HEK293 (cell line): ENCODE measurements around the gene CHMP1A.

Experiments
- CTCF ChIA-PET: fragments of 350-600 bp; formaldehyde crosslinking; extraction: SDS; loops from one replicate; lab custom pipeline; 2021; ENCODE audit warnings: antibody characterized with exemption; lab: Yijun Ruan, JAX
- POLR2A ChIA-PET: fragments of 300-600 bp; formaldehyde crosslinking; extraction: SDS; loops from one replicate; lab custom pipeline; 2020; ENCODE audit warnings: antibody characterized with exemption, inconsistent platforms; lab: Yijun Ruan, JAX
- H3K27ac ChIP-seq: fragments of 200-500 bp; sonication (Bioruptor generic); 2 replicates; pipeline ENCODE4 v1.5.1; 2014; ENCODE audit warnings: low read depth, low read length, control low read depth, inconsistent platforms; ENCODE audit errors: extremely low read depth
- H3K36me3 ChIP-seq, 2 experiments: fragments of 200-500 bp in 1 of 2; sonication (Bioruptor generic) in 1 of 2; 1 replicate in 1 of 2; 2 replicates in 1 of 2; pipeline ENCODE4 v1.5.1; 2014 to 2017; ENCODE audit warnings: inconsistent platforms in 2 of 2, low read length in 2 of 2; ENCODE audit not compliant: control insufficient read depth in 2 of 2, insufficient read depth in 1 of 2
- H3K4me1 ChIP-seq: fragments of 200-500 bp; sonication (Bioruptor generic); 2 replicates; pipeline ENCODE4 v1.5.1; 2014; ENCODE audit warnings: mild to moderate bottlenecking, low read length, inconsistent platforms; ENCODE audit not compliant: control insufficient read depth, insufficient read depth
- H3K4me3 ChIP-seq: 2 replicates; pipeline ENCODE4 v1.5.1; 2011; ENCODE audit warnings: low read depth, mild to moderate bottlenecking, control low read depth, low read length, moderate library complexity
- H3K9me3 ChIP-seq: fragments of 200-500 bp; sonication (Bioruptor generic); 2 replicates; pipeline ENCODE4 v1.5.1; 2014; ENCODE audit warnings: low read depth, low read length, inconsistent platforms; ENCODE audit not compliant: control insufficient read depth, insufficient read depth
- BCL11A ChIP-seq: fragments of 450-650 bp; formaldehyde crosslinking; IDR thresholded peaks from 2 replicates; pipeline ENCODE4 v1.5.1; 2016; ENCODE audit warnings: low read depth, missing biosample characterization, missing genetic modification characterization
- FEZF1 ChIP-seq: fragments of 450-650 bp; formaldehyde crosslinking; IDR thresholded peaks from 2 replicates; pipeline ENCODE4 v1.5.1; 2016; ENCODE audit warnings: missing biosample characterization, missing genetic modification characterization
- GLI2 ChIP-seq: fragments of 450-650 bp; formaldehyde crosslinking; IDR thresholded peaks from 2 replicates; pipeline ENCODE4; 2017; ENCODE audit warnings: missing biosample characterization, missing genetic modification characterization, low read depth, borderline replicate concordance
- GLIS1 ChIP-seq: fragments of 450-650 bp; formaldehyde crosslinking; IDR thresholded peaks from 2 replicates; pipeline ENCODE4 v1.5.1; 2016; ENCODE audit warnings: missing biosample characterization, missing genetic modification characterization
- KLF16 ChIP-seq: fragments of 450-650 bp; formaldehyde crosslinking; IDR thresholded peaks from 2 replicates; pipeline ENCODE4 v1.5.1; 2017; ENCODE audit warnings: missing biosample characterization, missing genetic modification characterization
- MYNN ChIP-seq: fragments of 450-650 bp; formaldehyde crosslinking; IDR thresholded peaks from 2 replicates; pipeline ENCODE4 v1.5.1; 2016; ENCODE audit warnings: missing biosample characterization, missing genetic modification characterization, borderline replicate concordance
- OSR2 ChIP-seq: fragments of 450-650 bp; formaldehyde crosslinking; IDR thresholded peaks from 2 replicates; pipeline ENCODE4 v1.5.1; 2016; ENCODE audit warnings: missing biosample characterization, missing genetic modification characterization
- SP7 ChIP-seq: fragments of 450-650 bp; formaldehyde crosslinking; IDR thresholded peaks from 2 replicates; pipeline ENCODE4 v1.5.1; 2016; ENCODE audit warnings: missing biosample characterization, missing genetic modification characterization
- ZBTB17 ChIP-seq: fragments of 450-650 bp; formaldehyde crosslinking; IDR thresholded peaks from 2 replicates; pipeline ENCODE4 v1.5.1; 2016; ENCODE audit warnings: missing biosample characterization, missing genetic modification characterization
- ZNF140 ChIP-seq: fragments of 450-650 bp; formaldehyde crosslinking; IDR thresholded peaks from 2 replicates; pipeline ENCODE4 v1.5.1; 2016; ENCODE audit warnings: missing biosample characterization, missing genetic modification characterization
- ZNF146 ChIP-seq: fragments of 450-650 bp; formaldehyde crosslinking; IDR thresholded peaks from 2 replicates; pipeline ENCODE4 v1.5.1; 2016; ENCODE audit warnings: missing biosample characterization, missing genetic modification characterization
- ZNF2 ChIP-seq: fragments of 450-650 bp; formaldehyde crosslinking; IDR thresholded peaks from 2 replicates; pipeline ENCODE4 v1.5.1; 2016; ENCODE audit warnings: missing biosample characterization, missing genetic modification characterization
- ZNF23 ChIP-seq: fragments of 450-650 bp; formaldehyde crosslinking; IDR thresholded peaks from 2 replicates; pipeline ENCODE4 v1.5.1; 2016; ENCODE audit warnings: missing biosample characterization, missing genetic modification characterization, borderline replicate concordance
- ZNF274 ChIP-seq, 2 experiments: fragments of 200-500 bp in 1 of 2; fragments of 450-650 bp in 1 of 2; sonication (Bioruptor generic) in 1 of 2; formaldehyde crosslinking in 1 of 2; IDR thresholded peaks; 2 replicates each; pipeline versions ENCODE4 v1.5.1 to v1.6.1; 2014 to 2016; ENCODE audit warnings: borderline replicate concordance in 1 of 2, inconsistent platforms in 1 of 2, low read length in 1 of 2, missing biosample characterization in 1 of 2, missing genetic modification characterization in 1 of 2
- ZNF354C ChIP-seq: fragments of 450-650 bp; formaldehyde crosslinking; IDR thresholded peaks from 2 replicates; pipeline ENCODE4 v1.5.1; 2016; ENCODE audit warnings: missing biosample characterization, missing genetic modification characterization, low read depth, borderline replicate concordance
- ZNF391 ChIP-seq: fragments of 450-650 bp; formaldehyde crosslinking; IDR thresholded peaks from 2 replicates; pipeline ENCODE4 v1.5.1; 2016; ENCODE audit warnings: low read depth, missing biosample characterization, missing genetic modification characterization, borderline replicate concordance
- ZNF48 ChIP-seq: fragments of 450-650 bp; formaldehyde crosslinking; IDR thresholded peaks from 2 replicates; pipeline ENCODE4 v1.5.1; 2016; ENCODE audit warnings: missing biosample characterization, missing genetic modification characterization
- ZNF555 ChIP-seq: fragments of 450-650 bp; formaldehyde crosslinking; conservative IDR thresholded peaks from 2 replicates; pipeline ENCODE4 v1.5.1; 2017; ENCODE audit warnings: missing biosample characterization, mild to moderate bottlenecking, missing genetic modification characterization, inconsistent platforms
- ZNF561 ChIP-seq: fragments of 450-650 bp; IDR thresholded peaks from 2 replicates; pipeline ENCODE4 v1.5.1; 2018; ENCODE audit warnings: missing biosample characterization, missing genetic modification characterization, borderline replicate concordance
- ZNF610 ChIP-seq: fragments of 450-650 bp; formaldehyde crosslinking; IDR thresholded peaks from 2 replicates; pipeline ENCODE4 v1.5.1; 2016; ENCODE audit warnings: missing biosample characterization, missing genetic modification characterization, borderline replicate concordance
- ZNF792 ChIP-seq: fragments of 450-650 bp; formaldehyde crosslinking; IDR thresholded peaks from 2 replicates; pipeline ENCODE4 v1.5.1; 2016; ENCODE audit warnings: missing biosample characterization, missing genetic modification characterization
- ZSCAN23 ChIP-seq: fragments of 450-650 bp; formaldehyde crosslinking; IDR thresholded peaks from 2 replicates; pipeline ENCODE4 v1.5.1; 2016; ENCODE audit warnings: missing biosample characterization, missing genetic modification characterization
- ZSCAN30 ChIP-seq: fragments of 450-650 bp; IDR thresholded peaks from 2 replicates; pipeline ENCODE4 v1.5.1; 2018; ENCODE audit warnings: missing biosample characterization, mild to moderate bottlenecking, missing genetic modification characterization, moderate library complexity
- TF ChIP-seq, protein P1 (sequence below): fragments of 450-650 bp; formaldehyde crosslinking; IDR thresholded peaks from 2 replicates; pipeline ENCODE4 v1.5.1; 2016; ENCODE audit warnings: missing biosample characterization, missing genetic modification characterization
- TF ChIP-seq, protein P2 (sequence below): fragments of 450-650 bp; formaldehyde crosslinking; conservative IDR thresholded peaks from 2 replicates; pipeline ENCODE4 v1.5.1; 2016; ENCODE audit warnings: low read depth, missing biosample characterization, missing genetic modification characterization
- TF ChIP-seq, protein P3 (sequence below): fragments of 450-650 bp; IDR thresholded peaks from 2 replicates; pipeline ENCODE4 v1.5.1; 2018; ENCODE audit warnings: missing biosample characterization, mild to moderate bottlenecking, missing genetic modification characterization
- TF ChIP-seq, protein P4 (sequence below): fragments of 450-650 bp; formaldehyde crosslinking; optimal IDR thresholded peaks from 2 replicates; pipeline ENCODE3; 2016; ENCODE audit warnings: missing biosample characterization, mild to moderate bottlenecking, missing genetic modification characterization

Gene CHMP1A

DNA sequence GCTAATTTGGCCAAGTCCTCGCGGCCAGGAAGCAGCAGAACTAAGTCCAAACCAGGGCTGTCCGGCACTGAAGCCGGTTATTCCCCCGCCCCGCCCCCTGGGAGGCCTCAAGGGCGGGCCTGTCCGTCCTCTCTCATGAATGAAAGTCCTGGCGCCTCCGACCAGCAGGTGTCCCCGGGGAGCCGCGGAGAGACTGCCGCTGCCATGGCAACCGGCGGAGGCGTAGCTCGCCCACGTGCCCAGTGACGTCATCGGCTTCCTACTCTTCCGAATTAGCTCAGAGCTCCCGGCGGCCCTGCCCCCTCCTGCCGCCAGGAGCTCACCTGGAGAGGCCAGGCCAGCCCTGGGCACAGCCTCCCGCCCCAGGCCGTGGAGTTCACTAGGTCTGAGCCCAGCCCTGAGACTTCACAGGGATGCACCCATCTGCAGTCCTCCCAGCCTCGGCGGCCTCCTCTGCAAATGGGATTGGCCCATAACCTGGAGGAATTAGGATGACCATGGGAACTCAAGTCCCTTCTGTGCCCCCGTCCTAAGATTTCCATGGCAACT is 42.7 kb upstream of the CHMP1A start:
- peak overlapping the region; percentile 65 for H3K27ac ChIP-seq
- H3K4me1 ChIP-seq = peaks cover 8% of the 10 kb centered on the region
- CTCF ChIA-PET = interaction anchor here (0.6 to 2.2 kb wide), 12 partner anchors 8 to 320 kb away, joined by 3 to 12 read pairs (median 3); no protein-coding TSS in a partner anchor
- H3K36me3 ChIP-seq = peaks cover 0 to 35% of the 10 kb centered on the region in 2 experiments; a peak in 2 of 3 replicates
- no peaks in the 10 kb centered on the region for H3K9me3 ChIP-seq
- POLR2A ChIA-PET = interaction anchor here (0.7 to 2.5 kb wide), 12 partner anchors 9 to 222 kb away, joined by 3 to 17 read pairs (median 4); partner anchors contain the start of genes CDK10, SPG7, TCF25 and VPS9D1
- peak overlapping the region; percentile 68 for H3K4me3 ChIP-seq
- TF ChIP-seq ZSCAN23 (tag by site-specific recombination) (no peak), ZNF561 (tag by site-specific recombination) (0 out of 2 replicates have a peak, but pooled peaks have one; percentile 45), ZNF354C (no peak), BCL11A (peak; percentile 84; the same call in 1 of the 2 replicates), SP7 (tag by site-specific recombination) (peak; percentile 89), ZBTB17 (tag by site-specific recombination) (peak; percentile 64; the same call in 1 of the 2 replicates), ZNF140 (tag by site-specific recombination) (no peak), ZNF146 (tag by site-specific recombination) (no peak), ZNF792 (tag by site-specific recombination) (no peak), ZNF48 (no peak), ZNF23 (tag by site-specific recombination) (no peak), ZNF610 (tag by site-specific recombination) (peak; percentile 15; the same call in 1 of the 2 replicates), ZNF2 (tag by site-specific recombination) (peak; percentile 49; the same call in 1 of the 2 replicates), ZSCAN30 (tag by site-specific recombination) (peak; percentile 46; the same call in 1 of the 2 replicates), OSR2 (tag by site-specific recombination) (peak; percentile 96), ZNF274 (IDR thresholded peaks at IDR 0.05; ENCODE audit: low read length) (no peak), ZNF274 (tag by site-specific recombination; IDR thresholded peaks at IDR 0.05; ENCODE audit: borderline replicate concordance) (no peak), GLIS1 (peak; percentile 82), ZNF391 (0 out of 2 replicates have a peak, but pooled peaks have one; percentile 32), KLF16 (tag by site-specific recombination) (peak; percentile 92), FEZF1 (tag by site-specific recombination) (peak; percentile 26; the same call in 1 of the 2 replicates), ZNF555 (tag by site-specific recombination) (no peak), GLI2 (tag by site-specific recombination) (no peak), MYNN (tag by site-specific recombination) (peak; percentile 82)
- TF ChIP-seq, protein P1, sequence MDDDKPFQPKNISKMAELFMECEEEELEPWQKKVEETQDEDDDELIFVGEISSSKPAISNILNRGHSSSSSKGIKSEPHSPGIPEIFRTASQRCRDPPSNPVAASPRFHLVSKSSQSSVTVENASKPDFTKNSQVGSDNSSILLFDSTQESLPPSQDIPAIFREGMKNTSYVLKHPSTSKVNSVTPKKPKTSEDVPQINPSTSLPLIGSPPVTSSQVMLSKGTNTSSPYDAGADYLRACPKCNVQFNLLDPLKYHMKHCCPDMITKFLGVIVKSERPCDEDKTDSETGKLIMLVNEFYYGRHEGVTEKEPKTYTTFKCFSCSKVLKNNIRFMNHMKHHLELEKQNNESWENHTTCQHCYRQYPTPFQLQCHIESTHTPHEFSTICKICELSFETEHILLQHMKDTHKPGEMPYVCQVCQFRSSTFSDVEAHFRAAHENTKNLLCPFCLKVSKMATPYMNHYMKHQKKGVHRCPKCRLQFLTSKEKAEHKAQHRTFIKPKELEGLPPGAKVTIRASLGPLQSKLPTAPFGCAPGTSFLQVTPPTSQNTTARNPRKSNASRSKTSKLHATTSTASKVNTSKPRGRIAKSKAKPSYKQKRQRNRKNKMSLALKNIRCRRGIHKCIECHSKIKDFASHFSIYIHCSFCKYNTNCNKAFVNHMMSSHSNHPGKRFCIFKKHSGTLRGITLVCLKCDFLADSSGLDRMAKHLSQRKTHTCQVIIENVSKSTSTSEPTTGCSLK = no peak
- TF ChIP-seq, protein P2, sequence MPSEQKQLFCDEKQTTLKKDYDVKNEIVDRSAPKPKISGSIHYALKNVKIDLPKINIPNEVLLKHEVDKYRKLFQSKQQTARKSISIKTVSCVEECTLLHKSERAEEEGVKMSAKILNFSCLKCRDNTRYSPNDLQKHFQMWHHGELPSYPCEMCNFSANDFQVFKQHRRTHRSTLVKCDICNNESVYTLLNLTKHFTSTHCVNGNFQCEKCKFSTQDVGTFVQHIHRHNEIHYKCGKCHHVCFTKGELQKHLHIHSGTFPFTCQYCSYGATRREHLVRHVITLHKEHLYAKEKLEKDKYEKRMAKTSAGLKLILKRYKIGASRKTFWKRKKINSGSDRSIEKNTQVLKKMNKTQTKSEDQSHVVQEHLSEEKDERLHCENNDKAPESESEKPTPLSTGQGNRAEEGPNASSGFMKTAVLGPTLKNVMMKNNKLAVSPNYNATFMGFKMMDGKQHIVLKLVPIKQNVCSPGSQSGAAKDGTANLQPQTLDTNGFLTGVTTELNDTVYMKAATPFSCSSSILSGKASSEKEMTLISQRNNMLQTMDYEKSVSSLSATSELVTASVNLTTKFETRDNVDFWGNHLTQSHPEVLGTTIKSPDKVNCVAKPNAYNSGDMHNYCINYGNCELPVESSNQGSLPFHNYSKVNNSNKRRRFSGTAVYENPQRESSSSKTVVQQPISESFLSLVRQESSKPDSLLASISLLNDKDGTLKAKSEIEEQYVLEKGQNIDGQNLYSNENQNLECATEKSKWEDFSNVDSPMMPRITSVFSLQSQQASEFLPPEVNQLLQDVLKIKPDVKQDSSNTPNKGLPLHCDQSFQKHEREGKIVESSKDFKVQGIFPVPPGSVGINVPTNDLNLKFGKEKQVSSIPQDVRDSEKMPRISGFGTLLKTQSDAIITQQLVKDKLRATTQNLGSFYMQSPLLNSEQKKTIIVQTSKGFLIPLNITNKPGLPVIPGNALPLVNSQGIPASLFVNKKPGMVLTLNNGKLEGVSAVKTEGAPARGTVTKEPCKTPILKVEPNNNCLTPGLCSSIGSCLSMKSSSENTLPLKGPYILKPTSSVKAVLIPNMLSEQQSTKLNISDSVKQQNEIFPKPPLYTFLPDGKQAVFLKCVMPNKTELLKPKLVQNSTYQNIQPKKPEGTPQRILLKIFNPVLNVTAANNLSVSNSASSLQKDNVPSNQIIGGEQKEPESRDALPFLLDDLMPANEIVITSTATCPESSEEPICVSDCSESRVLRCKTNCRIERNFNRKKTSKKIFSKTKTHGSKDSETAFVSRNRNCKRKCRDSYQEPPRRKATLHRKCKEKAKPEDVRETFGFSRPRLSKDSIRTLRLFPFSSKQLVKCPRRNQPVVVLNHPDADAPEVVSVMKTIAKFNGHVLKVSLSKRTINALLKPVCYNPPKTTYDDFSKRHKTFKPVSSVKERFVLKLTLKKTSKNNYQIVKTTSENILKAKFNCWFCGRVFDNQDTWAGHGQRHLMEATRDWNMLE (tag by site-specific recombination) = no peak
- TF ChIP-seq, protein P3, sequence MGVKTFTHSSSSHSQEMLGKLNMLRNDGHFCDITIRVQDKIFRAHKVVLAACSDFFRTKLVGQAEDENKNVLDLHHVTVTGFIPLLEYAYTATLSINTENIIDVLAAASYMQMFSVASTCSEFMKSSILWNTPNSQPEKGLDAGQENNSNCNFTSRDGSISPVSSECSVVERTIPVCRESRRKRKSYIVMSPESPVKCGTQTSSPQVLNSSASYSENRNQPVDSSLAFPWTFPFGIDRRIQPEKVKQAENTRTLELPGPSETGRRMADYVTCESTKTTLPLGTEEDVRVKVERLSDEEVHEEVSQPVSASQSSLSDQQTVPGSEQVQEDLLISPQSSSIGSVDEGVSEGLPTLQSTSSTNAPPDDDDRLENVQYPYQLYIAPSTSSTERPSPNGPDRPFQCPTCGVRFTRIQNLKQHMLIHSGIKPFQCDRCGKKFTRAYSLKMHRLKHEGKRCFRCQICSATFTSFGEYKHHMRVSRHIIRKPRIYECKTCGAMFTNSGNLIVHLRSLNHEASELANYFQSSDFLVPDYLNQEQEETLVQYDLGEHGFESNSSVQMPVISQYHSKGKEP (tag by site-specific recombination) = no peak
- TF ChIP-seq, protein P4, sequence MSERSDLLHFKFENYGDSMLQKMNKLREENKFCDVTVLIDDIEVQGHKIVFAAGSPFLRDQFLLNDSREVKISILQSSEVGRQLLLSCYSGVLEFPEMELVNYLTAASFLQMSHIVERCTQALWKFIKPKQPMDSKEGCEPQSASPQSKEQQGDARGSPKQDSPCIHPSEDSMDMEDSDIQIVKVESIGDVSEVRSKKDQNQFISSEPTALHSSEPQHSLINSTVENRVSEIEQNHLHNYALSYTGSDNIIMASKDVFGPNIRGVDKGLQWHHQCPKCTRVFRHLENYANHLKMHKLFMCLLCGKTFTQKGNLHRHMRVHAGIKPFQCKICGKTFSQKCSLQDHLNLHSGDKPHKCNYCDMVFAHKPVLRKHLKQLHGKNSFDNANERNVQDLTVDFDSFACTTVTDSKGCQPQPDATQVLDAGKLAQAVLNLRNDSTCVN (tag by site-specific recombination) = no peak
